ENCODE data around the gene YDJC.
"Not testable (repeated sequence)": the region's sequence is repeated elsewhere in the genome, so short reads cannot be mapped to it uniquely, and the experiment has no call there.

Gene YDJC

GRCh38 chr22:21651521-21652009 is 21.7 kb upstream of the YDJC start:
- no peak for DNase-seq (ENCODE audit: low spot score)

GRCh38 chr22:21650823-21651520 is 21.1 kb upstream of the YDJC start:
- DNase-seq (ENCODE audit: low spot score), result peak; percentile 25

- no peak for DNase-seq (ENCODE audit: low spot score)
Observed at GRCh38 chr22:21650280-21650679, 20.5 kb upstream of the YDJC start.

- DNase-seq (ENCODE audit: low spot score), result peak; percentile 70
Observed at GRCh38 chr22:21646608-21647590, 17.1 kb upstream of the YDJC start.

GRCh38 chr22:21645513-21645912 is 15.7 kb upstream of the YDJC start:
- not testable (repeated sequence) for DNase-seq (ENCODE audit: low spot score)

- DNase-seq (ENCODE audit: low spot score), result no peak
Observed at GRCh38 chr22:21643533-21644357, 13.9 kb upstream of the YDJC start.

GRCh38 chr22:21642584-21643448 is 13.0 kb upstream of the YDJC start:
- DNase-seq (ENCODE audit: low spot score), result peak; percentile 79

GRCh38 chr22:21641789-21642583 is 12.2 kb upstream of the YDJC start, which contains the start of gene SDF2L1:
SDF2L1 (plus strand) TSS chr22:21642302; CDS start chr22:21642337, 35 bp downstream.
- peak; percentile 98 for DNase-seq (ENCODE audit: low spot score)

- no peak for DNase-seq (ENCODE audit: low spot score)
Observed at GRCh38 chr22:21641417-21641788, 11.6 kb upstream of the YDJC start.

- DNase-seq (ENCODE audit: low spot score), result no peak
Observed at GRCh38 chr22:21640810-21641209, 11.0 kb upstream of the YDJC start.

- peak; percentile 12 for DNase-seq (ENCODE audit: low spot score)
Observed at GRCh38 chr22:21639359-21639758, 9.5 kb upstream of the YDJC start.

GRCh38 chr22:21637450-21637849 is 7.6 kb upstream of the YDJC start:
- DNase-seq (ENCODE audit: low spot score), result not testable (repeated sequence)

GRCh38 chr22:21636629-21637218 is 6.9 kb upstream of the YDJC start:
- DNase-seq (ENCODE audit: low spot score), result no peak

- no peak for DNase-seq (ENCODE audit: low spot score)
Observed at GRCh38 chr22:21635771-21636510, 6.1 kb upstream of the YDJC start.

- no peak for DNase-seq (ENCODE audit: low spot score)
Observed at GRCh38 chr22:21634844-21635243, 5.0 kb upstream of the YDJC start.

GRCh38 chr22:21634081-21634480 is 4.3 kb upstream of the YDJC start:
- DNase-seq (ENCODE audit: low spot score), result no peak

- no peak for DNase-seq (ENCODE audit: low spot score)
Observed at GRCh38 chr22:21633481-21633880, 3.7 kb upstream of the YDJC start.

GRCh38 chr22:21632931-21633330 is 3.1 kb upstream of the YDJC start:
- no peak for DNase-seq (ENCODE audit: low spot score)
